ENCODE measurements around the gene HK2.
A peak's percentile ranks its signal among the peaks of the same experiment; 100 is the strongest.

The HK2 gene

DNA sequence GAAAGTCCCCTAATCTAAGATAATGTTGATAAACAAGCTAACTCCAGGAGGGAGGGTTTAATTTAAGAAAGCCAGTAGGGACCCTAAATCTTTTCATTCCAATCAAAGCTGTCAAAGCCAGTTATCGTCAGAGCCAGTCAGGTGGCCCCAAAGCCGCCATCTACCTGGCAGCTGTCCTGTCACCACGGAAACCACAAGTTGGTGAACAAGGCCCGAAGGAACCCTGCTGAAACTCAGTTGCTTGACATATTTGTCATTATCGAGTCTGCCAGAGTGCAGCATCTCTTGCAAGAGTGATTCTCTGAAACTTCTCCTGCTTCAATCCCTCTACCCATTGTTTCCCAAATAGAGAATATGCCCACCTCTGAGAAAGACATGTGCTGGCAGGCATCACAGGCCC lies 93.7 kb downstream of the HK2 start:
- peaks cover 59% of the 10 kb centered on the region for H3K4me1 ChIP-seq (ENCODE audit: low read depth, poor library complexity, severe bottlenecking)
- H3K27me3 ChIP-seq (ENCODE audit: insufficient read depth, low read depth): no peaks in the 10 kb centered on the region

DNA sequence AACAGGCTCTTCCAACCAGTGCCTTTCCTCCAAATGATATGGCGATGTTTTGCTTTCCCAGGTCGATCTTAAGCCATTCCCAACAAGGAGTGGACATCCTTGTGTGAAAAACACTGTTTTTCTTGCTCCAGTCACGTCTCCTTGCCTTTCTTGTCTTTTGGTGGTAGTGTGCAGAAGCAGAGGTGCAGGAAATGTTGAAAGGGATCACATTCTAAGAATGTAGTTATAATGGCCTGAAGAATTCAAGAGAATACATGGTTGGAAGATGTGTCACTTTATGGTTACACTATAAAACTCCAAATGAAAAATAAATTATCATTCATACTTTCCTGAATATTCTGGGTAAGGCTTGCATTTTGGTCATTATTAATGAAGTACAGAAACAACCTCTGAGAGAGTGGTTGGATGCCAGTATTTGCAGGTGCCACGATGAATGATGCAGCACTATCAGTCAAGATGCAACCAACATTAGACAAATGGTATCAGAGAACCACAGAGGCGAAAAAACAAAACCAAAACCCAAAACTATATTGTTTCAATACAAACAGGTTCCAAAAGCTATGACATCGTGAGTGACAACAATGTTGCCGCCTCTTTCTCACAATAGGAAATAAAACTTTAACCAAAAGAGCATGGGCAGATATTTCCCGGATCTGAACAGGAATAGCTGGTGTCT lies 97.0 kb downstream of the HK2 start:
- peak overlapping the region; percentile 57; the same call in 1 of the 2 replicates for H3K27ac ChIP-seq
- no peaks in the 10 kb centered on the region for H3K36me3 ChIP-seq (ENCODE audit: insufficient read depth)
- H2AFZ ChIP-seq (ENCODE audit: low read depth): peak overlapping the region; percentile 35; the same call in 1 of the 2 replicates
- H3K79me2 ChIP-seq (ENCODE audit: insufficient read depth, low read depth): no peaks in the 10 kb centered on the region
- no peaks in the 10 kb centered on the region for H4K20me1 ChIP-seq (ENCODE audit: insufficient read depth)
- no peak overlapping the region for H3K4me3 ChIP-seq (IDR thresholded peaks at IDR 0.05; ENCODE audit: insufficient read depth, low read depth, low read length)
- H3K9ac ChIP-seq: peak overlapping the region; percentile 17; the same call in 1 of the 2 replicates
- H3K4me2 ChIP-seq: peak overlapping the region; percentile 70
- peaks cover 59% of the 10 kb centered on the region for H3K4me1 ChIP-seq (ENCODE audit: low read depth, poor library complexity, severe bottlenecking)
- H3K27me3 ChIP-seq (ENCODE audit: insufficient read depth, low read depth): no peaks in the 10 kb centered on the region
- TF ChIP-seq, protein P1, sequence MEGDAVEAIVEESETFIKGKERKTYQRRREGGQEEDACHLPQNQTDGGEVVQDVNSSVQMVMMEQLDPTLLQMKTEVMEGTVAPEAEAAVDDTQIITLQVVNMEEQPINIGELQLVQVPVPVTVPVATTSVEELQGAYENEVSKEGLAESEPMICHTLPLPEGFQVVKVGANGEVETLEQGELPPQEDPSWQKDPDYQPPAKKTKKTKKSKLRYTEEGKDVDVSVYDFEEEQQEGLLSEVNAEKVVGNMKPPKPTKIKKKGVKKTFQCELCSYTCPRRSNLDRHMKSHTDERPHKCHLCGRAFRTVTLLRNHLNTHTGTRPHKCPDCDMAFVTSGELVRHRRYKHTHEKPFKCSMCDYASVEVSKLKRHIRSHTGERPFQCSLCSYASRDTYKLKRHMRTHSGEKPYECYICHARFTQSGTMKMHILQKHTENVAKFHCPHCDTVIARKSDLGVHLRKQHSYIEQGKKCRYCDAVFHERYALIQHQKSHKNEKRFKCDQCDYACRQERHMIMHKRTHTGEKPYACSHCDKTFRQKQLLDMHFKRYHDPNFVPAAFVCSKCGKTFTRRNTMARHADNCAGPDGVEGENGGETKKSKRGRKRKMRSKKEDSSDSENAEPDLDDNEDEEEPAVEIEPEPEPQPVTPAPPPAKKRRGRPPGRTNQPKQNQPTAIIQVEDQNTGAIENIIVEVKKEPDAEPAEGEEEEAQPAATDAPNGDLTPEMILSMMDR (conservative IDR thresholded peaks at IDR 0.05; ENCODE audit: low read depth, low read length): no peak

More for the DNA sequence above, 93.7 kb downstream of the HK2 start:
- Histone ChIP-seq H3K9ac (no peak overlapping the region; the same call in 1 of the 2 replicates), H3K79me2 (ENCODE audit: insufficient read depth, low read depth) (no peaks in the 10 kb centered on the region), H2AFZ (ENCODE audit: low read depth) (peak overlapping the region; percentile 28; the same call in 1 of the 2 replicates), H3K27ac (peak overlapping the region; percentile 55), H3K4me3 (IDR thresholded peaks at IDR 0.05; ENCODE audit: insufficient read depth, low read depth, low read length) (no peak overlapping the region), H3K4me2 (peak overlapping the region; percentile 71), H4K20me1 (ENCODE audit: insufficient read depth) (no peaks in the 10 kb centered on the region), H3K36me3 (ENCODE audit: insufficient read depth) (no peaks in the 10 kb centered on the region)
- TF ChIP-seq, protein P1 (conservative IDR thresholded peaks at IDR 0.05; ENCODE audit: low read depth, low read length): no peak

DNA sequence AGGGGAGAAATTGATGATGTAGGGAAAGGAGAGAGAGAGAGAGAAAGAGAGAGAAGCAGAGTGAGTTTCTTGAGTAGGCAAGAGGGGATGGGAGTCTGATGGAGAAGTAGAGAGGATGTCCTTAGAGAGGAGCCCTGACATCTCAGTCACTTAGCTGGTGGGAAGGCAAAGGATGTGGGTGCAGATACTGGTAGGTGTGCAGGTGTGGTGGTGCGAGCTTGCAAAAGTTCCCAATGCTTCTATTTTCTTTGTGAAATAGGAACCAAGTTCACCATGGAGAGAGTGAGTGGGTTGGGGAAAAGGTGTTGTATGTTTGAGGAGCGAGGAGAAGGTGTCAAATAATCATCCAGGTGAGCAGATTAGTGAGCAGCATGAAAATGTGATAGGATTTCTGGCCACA lies 98.0 kb downstream of the HK2 start:
- H3K27ac ChIP-seq: peak overlapping the region; percentile 57; the same call in 1 of the 2 replicates
- no peaks in the 10 kb centered on the region for H3K27me3 ChIP-seq (ENCODE audit: insufficient read depth, low read depth)
- no peak overlapping the region for H3K4me3 ChIP-seq (IDR thresholded peaks at IDR 0.05; ENCODE audit: insufficient read depth, low read depth, low read length)
- no peak overlapping the region for H3K9ac ChIP-seq
- H3K79me2 ChIP-seq (ENCODE audit: insufficient read depth, low read depth): no peaks in the 10 kb centered on the region
- H3K4me1 ChIP-seq (ENCODE audit: low read depth, poor library complexity, severe bottlenecking): peaks cover 55% of the 10 kb centered on the region
- peak overlapping the region; percentile 70 for H3K4me2 ChIP-seq
- H4K20me1 ChIP-seq (ENCODE audit: insufficient read depth): no peaks in the 10 kb centered on the region
- H2AFZ ChIP-seq (ENCODE audit: low read depth): no peak overlapping the region
- TF ChIP-seq, protein P1 (conservative IDR thresholded peaks at IDR 0.05; ENCODE audit: low read depth, low read length): no peak
- H3K36me3 ChIP-seq (ENCODE audit: insufficient read depth): no peaks in the 10 kb centered on the region

DNA sequence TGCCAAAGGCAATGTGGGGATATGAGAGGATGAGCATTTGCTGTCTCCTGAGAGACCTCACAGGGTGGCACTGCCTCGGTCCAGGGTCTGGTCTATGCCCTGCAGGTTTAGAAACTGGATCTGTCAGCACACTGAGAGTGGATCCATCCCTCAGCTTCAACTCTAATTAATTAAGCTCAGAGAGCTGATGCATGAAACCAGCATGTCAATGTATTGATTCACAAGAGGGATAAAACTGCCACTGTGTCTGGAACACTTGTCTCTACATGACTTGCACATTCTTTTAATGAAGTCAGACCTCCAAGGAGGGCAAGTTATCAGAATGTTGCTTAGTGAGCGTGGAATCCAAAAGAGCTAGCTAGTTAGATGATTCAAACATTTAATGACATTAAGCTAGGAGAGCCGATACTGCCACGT lies 102.1 kb downstream of the HK2 start:
- no peaks in the 10 kb centered on the region for H3K79me2 ChIP-seq (ENCODE audit: insufficient read depth, low read depth)
- H3K4me2 ChIP-seq: no peak overlapping the region
- H2AFZ ChIP-seq (ENCODE audit: low read depth): no peak overlapping the region
- TF ChIP-seq, protein P1 (conservative IDR thresholded peaks at IDR 0.05; ENCODE audit: low read depth, low read length): no peak
- H3K27me3 ChIP-seq (ENCODE audit: insufficient read depth, low read depth): no peaks in the 10 kb centered on the region
- H4K20me1 ChIP-seq (ENCODE audit: insufficient read depth): no peaks in the 10 kb centered on the region
- H3K9ac ChIP-seq: no peak overlapping the region
- H3K27ac ChIP-seq: no peak overlapping the region
- H3K4me1 ChIP-seq (ENCODE audit: low read depth, poor library complexity, severe bottlenecking): peaks cover 15% of the 10 kb centered on the region
- no peak overlapping the region for H3K4me3 ChIP-seq (IDR thresholded peaks at IDR 0.05; ENCODE audit: insufficient read depth, low read depth, low read length)
- no peaks in the 10 kb centered on the region for H3K36me3 ChIP-seq (ENCODE audit: insufficient read depth)
